ENCODE measurements around the gene ADM2. TPM values are rescaled to one million over a fixed set of nuclear protein-coding genes. Genes with fewer than 3 reads are reported as not detected.

The ADM2 gene
- total and polyA plus RNA-seq, 2 of the 13 experiments (the other 11 are each of a cell fraction or from before 2014, with no cell fraction given) = 1.2 to 3.0 TPM

DNA sequence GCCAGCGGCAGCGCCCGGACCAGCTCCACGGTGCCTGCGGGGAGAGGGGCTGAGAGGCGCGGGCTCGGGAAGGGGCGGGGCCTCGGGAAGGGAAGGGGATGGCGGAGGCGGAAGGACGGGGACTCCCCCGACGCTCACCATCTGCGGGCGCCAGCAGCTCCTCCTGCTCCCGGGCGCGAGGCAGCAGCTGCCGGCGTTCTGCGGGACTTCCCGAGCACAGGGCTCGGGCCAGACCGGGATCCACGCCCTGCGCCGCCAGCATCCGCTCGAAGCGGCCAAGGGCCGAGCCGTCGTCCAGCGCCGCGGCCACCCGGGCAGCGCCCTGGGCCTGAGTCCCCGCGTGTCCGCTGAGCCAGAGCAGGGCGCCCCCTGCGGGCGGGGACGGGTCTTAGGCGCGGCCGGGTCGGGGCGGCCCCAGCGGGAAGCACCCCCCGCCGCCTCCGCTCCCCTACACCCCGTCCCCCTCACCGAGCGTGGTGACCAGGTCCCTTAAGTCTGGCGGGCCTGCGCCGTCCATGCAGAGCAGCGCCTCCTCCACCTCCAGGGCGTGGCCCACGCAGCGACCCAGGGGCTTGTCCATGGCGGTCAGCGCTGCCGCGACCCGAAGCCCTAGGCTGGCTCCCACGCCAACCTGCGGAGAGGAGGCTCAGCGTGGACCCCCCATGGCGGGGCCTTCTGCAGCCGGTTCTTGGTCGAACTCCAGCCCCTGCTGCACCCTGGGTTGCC is 44.9 kb downstream of the ADM2 start (continued):
- TF ChIP-seq, protein P1, sequence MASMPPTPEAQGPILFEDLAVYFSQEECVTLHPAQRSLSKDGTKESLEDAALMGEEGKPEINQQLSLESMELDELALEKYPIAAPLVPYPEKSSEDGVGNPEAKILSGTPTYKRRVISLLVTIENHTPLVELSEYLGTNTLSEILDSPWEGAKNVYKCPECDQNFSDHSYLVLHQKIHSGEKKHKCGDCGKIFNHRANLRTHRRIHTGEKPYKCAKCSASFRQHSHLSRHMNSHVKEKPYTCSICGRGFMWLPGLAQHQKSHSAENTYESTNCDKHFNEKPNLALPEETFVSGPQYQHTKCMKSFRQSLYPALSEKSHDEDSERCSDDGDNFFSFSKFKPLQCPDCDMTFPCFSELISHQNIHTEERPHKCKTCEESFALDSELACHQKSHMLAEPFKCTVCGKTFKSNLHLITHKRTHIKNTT (CRISPR knock-in tag; IDR thresholded peaks at IDR 0.05) = no peak
- TF ChIP-seq, protein P2, sequence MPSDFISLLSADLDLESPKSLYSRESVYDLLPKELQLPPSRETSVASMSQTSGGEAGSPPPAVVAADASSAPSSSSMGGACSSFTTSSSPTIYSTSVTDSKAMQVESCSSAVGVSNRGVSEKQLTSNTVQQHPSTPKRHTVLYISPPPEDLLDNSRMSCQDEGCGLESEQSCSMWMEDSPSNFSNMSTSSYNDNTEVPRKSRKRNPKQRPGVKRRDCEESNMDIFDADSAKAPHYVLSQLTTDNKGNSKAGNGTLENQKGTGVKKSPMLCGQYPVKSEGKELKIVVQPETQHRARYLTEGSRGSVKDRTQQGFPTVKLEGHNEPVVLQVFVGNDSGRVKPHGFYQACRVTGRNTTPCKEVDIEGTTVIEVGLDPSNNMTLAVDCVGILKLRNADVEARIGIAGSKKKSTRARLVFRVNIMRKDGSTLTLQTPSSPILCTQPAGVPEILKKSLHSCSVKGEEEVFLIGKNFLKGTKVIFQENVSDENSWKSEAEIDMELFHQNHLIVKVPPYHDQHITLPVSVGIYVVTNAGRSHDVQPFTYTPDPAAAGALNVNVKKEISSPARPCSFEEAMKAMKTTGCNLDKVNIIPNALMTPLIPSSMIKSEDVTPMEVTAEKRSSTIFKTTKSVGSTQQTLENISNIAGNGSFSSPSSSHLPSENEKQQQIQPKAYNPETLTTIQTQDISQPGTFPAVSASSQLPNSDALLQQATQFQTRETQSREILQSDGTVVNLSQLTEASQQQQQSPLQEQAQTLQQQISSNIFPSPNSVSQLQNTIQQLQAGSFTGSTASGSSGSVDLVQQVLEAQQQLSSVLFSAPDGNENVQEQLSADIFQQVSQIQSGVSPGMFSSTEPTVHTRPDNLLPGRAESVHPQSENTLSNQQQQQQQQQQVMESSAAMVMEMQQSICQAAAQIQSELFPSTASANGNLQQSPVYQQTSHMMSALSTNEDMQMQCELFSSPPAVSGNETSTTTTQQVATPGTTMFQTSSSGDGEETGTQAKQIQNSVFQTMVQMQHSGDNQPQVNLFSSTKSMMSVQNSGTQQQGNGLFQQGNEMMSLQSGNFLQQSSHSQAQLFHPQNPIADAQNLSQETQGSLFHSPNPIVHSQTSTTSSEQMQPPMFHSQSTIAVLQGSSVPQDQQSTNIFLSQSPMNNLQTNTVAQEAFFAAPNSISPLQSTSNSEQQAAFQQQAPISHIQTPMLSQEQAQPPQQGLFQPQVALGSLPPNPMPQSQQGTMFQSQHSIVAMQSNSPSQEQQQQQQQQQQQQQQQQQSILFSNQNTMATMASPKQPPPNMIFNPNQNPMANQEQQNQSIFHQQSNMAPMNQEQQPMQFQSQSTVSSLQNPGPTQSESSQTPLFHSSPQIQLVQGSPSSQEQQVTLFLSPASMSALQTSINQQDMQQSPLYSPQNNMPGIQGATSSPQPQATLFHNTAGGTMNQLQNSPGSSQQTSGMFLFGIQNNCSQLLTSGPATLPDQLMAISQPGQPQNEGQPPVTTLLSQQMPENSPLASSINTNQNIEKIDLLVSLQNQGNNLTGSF (CRISPR knock-in tag; IDR thresholded peaks at IDR 0.05) = no peak
- TF ChIP-seq DDIT3 (CRISPR knock-in tag; IDR thresholded peaks at IDR 0.05) (no peak), NR3C1 (CRISPR knock-in tag; IDR thresholded peaks at IDR 0.05) (no peak), STAG1 (CRISPR knock-in tag; IDR thresholded peaks at IDR 0.05) (no peak; the same call in 1 of the 2 replicates), USF2 (IDR thresholded peaks at IDR 0.05; ENCODE audit: low read depth, low read length) (no peak), USF2 (CRISPR knock-in tag; IDR thresholded peaks at IDR 0.05; ENCODE audit: borderline replicate concordance) (no peak), FOXA3 (CRISPR knock-in tag; IDR thresholded peaks at IDR 0.05) (no peak), TERF1 (CRISPR knock-in tag; IDR thresholded peaks at IDR 0.05) (0 out of 2 replicates have a peak, but pooled peaks have one; percentile 76), JUND (CRISPR knock-in tag; IDR thresholded peaks at IDR 0.05) (no peak), ZNF468 (CRISPR knock-in tag; IDR thresholded peaks at IDR 0.05) (0 out of 2 replicates have a peak, but pooled peaks have one; percentile 66), ZNF121 (CRISPR knock-in tag; IDR thresholded peaks at IDR 0.05) (no peak), RAD21 (CRISPR knock-in tag; IDR thresholded peaks at IDR 0.05) (peak; percentile 46; the same call in 1 of the 2 replicates), JARID2 (CRISPR knock-in tag; IDR thresholded peaks at IDR 0.05; ENCODE audit: insufficient replicate concordance) (peak; percentile 49), ZNF782 (CRISPR knock-in tag; IDR thresholded peaks at IDR 0.05; ENCODE audit: borderline replicate concordance) (no peak), NCOA1 (CRISPR knock-in tag; IDR thresholded peaks at IDR 0.05) (no peak), TRIM24 (CRISPR knock-in tag; IDR thresholded peaks at IDR 0.05) (no peak)
- TF ChIP-seq, protein P3, sequence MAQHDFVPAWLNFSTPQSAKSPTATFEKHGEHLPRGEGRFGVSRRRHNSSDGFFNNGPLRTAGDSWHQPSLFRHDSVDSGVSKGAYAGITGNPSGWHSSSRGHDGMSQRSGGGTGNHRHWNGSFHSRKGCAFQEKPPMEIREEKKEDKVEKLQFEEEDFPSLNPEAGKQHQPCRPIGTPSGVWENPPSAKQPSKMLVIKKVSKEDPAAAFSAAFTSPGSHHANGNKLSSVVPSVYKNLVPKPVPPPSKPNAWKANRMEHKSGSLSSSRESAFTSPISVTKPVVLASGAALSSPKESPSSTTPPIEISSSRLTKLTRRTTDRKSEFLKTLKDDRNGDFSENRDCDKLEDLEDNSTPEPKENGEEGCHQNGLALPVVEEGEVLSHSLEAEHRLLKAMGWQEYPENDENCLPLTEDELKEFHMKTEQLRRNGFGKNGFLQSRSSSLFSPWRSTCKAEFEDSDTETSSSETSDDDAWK (CRISPR knock-in tag; IDR thresholded peaks at IDR 0.05) = no peak

Measured in HepG2 (cell line).